DOHH2 (cell line): ENCODE data around the gene MRPL12.

Source experiments
- H3F3A ChIP-seq: fragments of 200-600 bp; sonication (generic), shearing (Covaris generic); 2 replicates; pipeline ENCODE4 v1.6.0; 2016; ENCODE audit warnings: antibody characterized with exemption, mild to moderate bottlenecking; ENCODE audit not compliant: control insufficient read depth, insufficient read depth
- H3K27ac ChIP-seq: fragments of 200-600 bp; sonication (generic); 2 replicates; pipeline ENCODE4 v1.5.1; 2014; ENCODE audit warnings: low read depth, mild to moderate bottlenecking, low read length, moderate library complexity
- H3K27me3 ChIP-seq: fragments of 200-600 bp; sonication (generic); 2 replicates; pipeline ENCODE4 v1.6.1; 2014; ENCODE audit warnings: mild to moderate bottlenecking, low read length, mixed read lengths; ENCODE audit not compliant: control insufficient read depth
- H3K36me3 ChIP-seq: fragments of 200-600 bp; sonication (generic); 2 replicates; pipeline ENCODE4 v1.6.1; 2014; ENCODE audit warnings: mild to moderate bottlenecking, low read length, moderate library complexity, mixed read lengths; ENCODE audit not compliant: control insufficient read depth
- H3K4me1 ChIP-seq: fragments of 200-600 bp; sonication (generic); 2 replicates; pipeline ENCODE4 v1.6.1; 2014; ENCODE audit warnings: mild to moderate bottlenecking, low read length, mixed read lengths; ENCODE audit not compliant: control insufficient read depth
- H3K4me2 ChIP-seq: fragments of 200-600 bp; sonication (generic); 2 replicates; pipeline ENCODE4 v1.6.0; 2014; ENCODE audit warnings: mild to moderate bottlenecking, low read length, moderate library complexity
- H3K4me3 ChIP-seq: fragments of 200-600 bp; sonication (generic); 2 replicates; pipeline ENCODE4 v1.5.1; 2014; ENCODE audit warnings: mild to moderate bottlenecking, low read length, mixed read lengths
- H3K79me2 ChIP-seq: fragments of 200-600 bp; sonication (generic); 2 replicates; pipeline ENCODE4 v1.6.1; 2014; ENCODE audit warnings: mild to moderate bottlenecking, low read length, mixed read lengths; ENCODE audit not compliant: control insufficient read depth
- H3K9me2 ChIP-seq: fragments of 200-600 bp; sonication (generic); replicated peaks from 2 replicates; pipeline ENCODE4 v1.6.1; 2014; ENCODE audit warnings: mild to moderate bottlenecking, low read length, mixed read lengths; ENCODE audit not compliant: control insufficient read depth
- H3K9me3 ChIP-seq: fragments of 200-600 bp; sonication (generic); 2 replicates; pipeline ENCODE4 v1.6.1; 2014; ENCODE audit warnings: antibody characterized with exemption, low read length, mixed read lengths; ENCODE audit not compliant: control insufficient read depth, insufficient read depth
- H4K20me1 ChIP-seq: fragments of 200-600 bp; sonication (generic); 2 replicates; pipeline ENCODE4 v1.6.0; 2014; ENCODE audit warnings: low read depth, mild to moderate bottlenecking, antibody characterized with exemption, low read length, moderate library complexity; ENCODE audit not compliant: control insufficient read depth, insufficient read depth
- CTCF ChIP-seq: fragments of 200-600 bp; sonication (generic); IDR thresholded peaks from one replicate; pipeline ENCODE4 v1.5.1; 2014; ENCODE audit warnings: antibody characterized with exemption, mild to moderate bottlenecking, low read depth, low read length; ENCODE audit not compliant: poor library complexity, severe bottlenecking
- EZH2phosphoT487 ChIP-seq: fragments of 200-600 bp; sonication (generic); IDR thresholded peaks from 2 replicates; pipeline ENCODE4 v1.6.1; 2017; ENCODE audit warnings: borderline replicate concordance, mild to moderate bottlenecking, antibody characterized with exemption, low read length, moderate library complexity, mixed read lengths

Gene MRPL12

GRCh38 chr17:81726004-81726403 is 22.8 kb downstream of the MRPL12 start:
- no peak for TF ChIP-seq CTCF
- no peak for TF ChIP-seq EZH2phosphoT487
- Histone ChIP-seq H3K79me2 (no peaks in the 10 kb centered on the region), H3K27me3 (peaks cover 7% of the 10 kb centered on the region; the same call in 1 of the 2 replicates), H3K27ac (no peak overlapping the region), H3K4me2 (no peak overlapping the region), H4K20me1 (no peaks in the 10 kb centered on the region), H3K9me2 (no peaks in the 10 kb centered on the region), H3K4me3 (no peak overlapping the region), H3F3A (no peaks in the 10 kb centered on the region), H3K4me1 (no peaks in the 10 kb centered on the region), H3K9me3 (no peaks in the 10 kb centered on the region), H3K36me3 (no peaks in the 10 kb centered on the region)

- Histone ChIP-seq H3K27ac (no peak overlapping the region), H3K4me3 (no peak overlapping the region), H4K20me1 (no peaks in the 10 kb centered on the region), H3K4me2 (no peak overlapping the region), H3K9me2 (no peaks in the 10 kb centered on the region), H3K9me3 (no peaks in the 10 kb centered on the region), H3F3A (no peaks in the 10 kb centered on the region), H3K79me2 (no peaks in the 10 kb centered on the region), H3K36me3 (no peaks in the 10 kb centered on the region), H3K4me1 (no peaks in the 10 kb centered on the region), H3K27me3 (peaks cover 7% of the 10 kb centered on the region)
- no peak for TF ChIP-seq EZH2phosphoT487
- TF ChIP-seq CTCF: no peak
Observed at GRCh38 chr17:81727324-81728031, 24.3 kb downstream of the MRPL12 start.

DNA sequence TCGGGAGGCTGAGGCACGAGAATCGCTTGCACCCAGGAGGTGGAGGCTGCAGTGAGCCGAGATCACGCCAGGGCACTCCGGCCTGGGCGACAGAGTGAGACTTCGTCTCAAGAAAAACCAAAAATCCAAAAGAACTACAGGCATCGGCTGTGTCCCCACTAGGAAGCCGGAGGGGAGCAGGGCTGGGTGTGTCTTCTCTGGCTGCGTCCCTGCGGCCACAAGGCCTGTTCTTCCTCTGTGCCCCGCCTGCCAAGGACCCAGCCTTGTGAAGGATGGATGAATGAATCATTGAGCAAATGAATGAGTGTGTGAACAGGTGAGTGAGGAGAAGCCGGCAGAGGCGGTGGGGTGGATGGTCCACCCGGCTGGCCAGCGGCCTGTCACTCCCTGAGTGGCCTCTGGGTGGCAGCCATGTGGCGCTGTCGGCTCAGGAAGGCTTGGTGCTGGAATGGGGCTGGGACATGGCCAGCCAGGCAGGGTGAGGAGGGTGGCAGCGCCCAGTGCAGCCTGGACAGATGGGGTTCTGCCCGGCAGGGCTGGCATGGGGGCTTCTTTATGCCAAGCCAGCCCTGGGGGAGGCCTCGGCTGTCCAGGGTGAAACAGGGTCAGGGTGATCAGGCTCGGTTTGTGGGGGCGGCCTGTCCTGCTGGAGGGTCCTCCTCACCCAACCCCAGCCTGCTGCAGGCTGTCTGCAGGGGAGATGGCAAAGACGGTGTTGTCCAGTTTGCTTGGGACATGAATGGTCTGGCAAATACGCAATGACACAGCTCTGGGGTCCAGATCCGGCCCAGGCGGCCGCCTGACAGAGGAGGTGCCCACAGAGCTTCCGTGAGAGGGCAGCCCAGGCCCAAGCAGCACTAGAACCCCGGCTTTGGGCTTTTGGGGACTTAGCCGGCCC is 30.6 kb downstream of the MRPL12 start:
- Histone ChIP-seq H4K20me1 (no peaks in the 10 kb centered on the region), H3K27me3 (peaks cover 10% of the 10 kb centered on the region), H3K9me2 (no peaks in the 10 kb centered on the region), H3K79me2 (no peaks in the 10 kb centered on the region), H3K4me1 (no peaks in the 10 kb centered on the region), H3K4me3 (no peak overlapping the region), H3F3A (no peaks in the 10 kb centered on the region), H3K4me2 (no peak overlapping the region), H3K9me3 (no peaks in the 10 kb centered on the region), H3K27ac (no peak overlapping the region), H3K36me3 (no peaks in the 10 kb centered on the region)
- no peak for TF ChIP-seq EZH2phosphoT487
- TF ChIP-seq CTCF: peak; percentile 89
